22Rv1 (cell line): ENCODE data around the gene VWF.
A peak's percentile ranks its signal among the peaks of the same experiment; 100 is the strongest.

ENCODE experiments used
- ZFX ChIP-seq: fragments of 450-650 bp; IDR thresholded peaks from 2 replicates; pipeline ENCODE4 v1.6.1; 2017; ENCODE audit warnings: antibody characterized with exemption, borderline replicate concordance
- TF ChIP-seq, protein P1 (sequence below): fragments of 450-650 bp; IDR thresholded peaks from 2 replicates; pipeline ENCODE4 v1.5.1; 2017; ENCODE audit warnings: mild to moderate bottlenecking

DNA sequence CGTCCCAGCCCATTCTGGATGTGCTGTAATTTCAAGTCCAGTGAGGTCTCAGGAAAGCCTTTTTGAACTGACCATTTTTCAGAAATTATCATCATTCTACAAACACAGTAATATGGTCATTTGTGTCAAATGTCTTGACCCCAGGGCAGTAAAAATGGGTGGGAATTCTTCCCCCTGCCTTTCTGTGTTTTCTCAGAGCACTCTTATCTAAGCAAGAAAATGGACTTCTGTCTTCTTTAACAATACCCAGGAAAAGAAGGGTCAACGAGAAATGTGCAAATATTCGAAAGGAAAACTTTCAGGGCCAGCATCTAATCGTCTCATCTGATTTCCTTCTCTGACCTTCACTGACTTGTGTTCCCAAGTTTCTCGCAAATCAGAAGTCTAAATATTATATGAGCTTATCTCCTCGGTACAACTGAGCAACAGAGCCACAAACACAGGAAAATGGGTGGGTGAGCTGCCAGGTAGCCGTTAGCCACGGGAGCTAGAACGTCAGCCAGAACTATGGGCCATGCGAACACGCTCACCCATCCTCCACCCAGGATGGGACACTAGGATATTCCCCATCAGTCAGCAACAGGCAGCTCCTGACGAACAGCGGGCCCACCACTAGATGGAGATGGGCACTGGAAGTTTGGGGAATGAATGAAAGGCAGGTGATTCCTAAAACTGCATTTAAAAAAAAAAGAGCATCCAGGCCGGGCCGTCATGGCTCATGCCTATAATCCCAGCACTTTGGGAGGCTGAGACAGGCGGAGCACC, 57.1 kb downstream of the VWF start:
- TF ChIP-seq, protein P1, sequence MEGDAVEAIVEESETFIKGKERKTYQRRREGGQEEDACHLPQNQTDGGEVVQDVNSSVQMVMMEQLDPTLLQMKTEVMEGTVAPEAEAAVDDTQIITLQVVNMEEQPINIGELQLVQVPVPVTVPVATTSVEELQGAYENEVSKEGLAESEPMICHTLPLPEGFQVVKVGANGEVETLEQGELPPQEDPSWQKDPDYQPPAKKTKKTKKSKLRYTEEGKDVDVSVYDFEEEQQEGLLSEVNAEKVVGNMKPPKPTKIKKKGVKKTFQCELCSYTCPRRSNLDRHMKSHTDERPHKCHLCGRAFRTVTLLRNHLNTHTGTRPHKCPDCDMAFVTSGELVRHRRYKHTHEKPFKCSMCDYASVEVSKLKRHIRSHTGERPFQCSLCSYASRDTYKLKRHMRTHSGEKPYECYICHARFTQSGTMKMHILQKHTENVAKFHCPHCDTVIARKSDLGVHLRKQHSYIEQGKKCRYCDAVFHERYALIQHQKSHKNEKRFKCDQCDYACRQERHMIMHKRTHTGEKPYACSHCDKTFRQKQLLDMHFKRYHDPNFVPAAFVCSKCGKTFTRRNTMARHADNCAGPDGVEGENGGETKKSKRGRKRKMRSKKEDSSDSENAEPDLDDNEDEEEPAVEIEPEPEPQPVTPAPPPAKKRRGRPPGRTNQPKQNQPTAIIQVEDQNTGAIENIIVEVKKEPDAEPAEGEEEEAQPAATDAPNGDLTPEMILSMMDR: peak; percentile 47
- TF ChIP-seq ZFX: no peak
